DOHH2 (cell line): ENCODE data around the gene MGARP.
"Not testable (repeated sequence)": the region's sequence is repeated elsewhere in the genome, so short reads cannot be mapped to it uniquely, and the experiment has no call there.

Experiments
- H3F3A ChIP-seq: fragments of 200-600 bp; sonication (generic), shearing (Covaris generic); 2 replicates; pipeline ENCODE4 v1.6.0; 2016; ENCODE audit warnings: antibody characterized with exemption, mild to moderate bottlenecking; ENCODE audit not compliant: control insufficient read depth, insufficient read depth
- H3K27ac ChIP-seq: fragments of 200-600 bp; sonication (generic); 2 replicates; pipeline ENCODE4 v1.5.1; 2014; ENCODE audit warnings: low read depth, mild to moderate bottlenecking, low read length, moderate library complexity
- H3K27me3 ChIP-seq: fragments of 200-600 bp; sonication (generic); 2 replicates; pipeline ENCODE4 v1.6.1; 2014; ENCODE audit warnings: mild to moderate bottlenecking, low read length, mixed read lengths; ENCODE audit not compliant: control insufficient read depth
- H3K36me3 ChIP-seq: fragments of 200-600 bp; sonication (generic); 2 replicates; pipeline ENCODE4 v1.6.1; 2014; ENCODE audit warnings: mild to moderate bottlenecking, low read length, moderate library complexity, mixed read lengths; ENCODE audit not compliant: control insufficient read depth
- H3K4me1 ChIP-seq: fragments of 200-600 bp; sonication (generic); 2 replicates; pipeline ENCODE4 v1.6.1; 2014; ENCODE audit warnings: mild to moderate bottlenecking, low read length, mixed read lengths; ENCODE audit not compliant: control insufficient read depth
- H3K4me2 ChIP-seq: fragments of 200-600 bp; sonication (generic); 2 replicates; pipeline ENCODE4 v1.6.0; 2014; ENCODE audit warnings: mild to moderate bottlenecking, low read length, moderate library complexity
- H3K4me3 ChIP-seq: fragments of 200-600 bp; sonication (generic); 2 replicates; pipeline ENCODE4 v1.5.1; 2014; ENCODE audit warnings: mild to moderate bottlenecking, low read length, mixed read lengths
- H3K79me2 ChIP-seq: fragments of 200-600 bp; sonication (generic); 2 replicates; pipeline ENCODE4 v1.6.1; 2014; ENCODE audit warnings: mild to moderate bottlenecking, low read length, mixed read lengths; ENCODE audit not compliant: control insufficient read depth
- H3K9me2 ChIP-seq: fragments of 200-600 bp; sonication (generic); replicated peaks from 2 replicates; pipeline ENCODE4 v1.6.1; 2014; ENCODE audit warnings: mild to moderate bottlenecking, low read length, mixed read lengths; ENCODE audit not compliant: control insufficient read depth
- H3K9me3 ChIP-seq: fragments of 200-600 bp; sonication (generic); 2 replicates; pipeline ENCODE4 v1.6.1; 2014; ENCODE audit warnings: antibody characterized with exemption, low read length, mixed read lengths; ENCODE audit not compliant: control insufficient read depth, insufficient read depth
- H4K20me1 ChIP-seq: fragments of 200-600 bp; sonication (generic); 2 replicates; pipeline ENCODE4 v1.6.0; 2014; ENCODE audit warnings: low read depth, mild to moderate bottlenecking, antibody characterized with exemption, low read length, moderate library complexity; ENCODE audit not compliant: control insufficient read depth, insufficient read depth
- CTCF ChIP-seq: fragments of 200-600 bp; sonication (generic); IDR thresholded peaks from one replicate; pipeline ENCODE4 v1.5.1; 2014; ENCODE audit warnings: antibody characterized with exemption, mild to moderate bottlenecking, low read depth, low read length; ENCODE audit not compliant: poor library complexity, severe bottlenecking
- EZH2phosphoT487 ChIP-seq: fragments of 200-600 bp; sonication (generic); IDR thresholded peaks from 2 replicates; pipeline ENCODE4 v1.6.1; 2017; ENCODE audit warnings: borderline replicate concordance, mild to moderate bottlenecking, antibody characterized with exemption, low read length, moderate library complexity, mixed read lengths

MGARP gene

GRCh38 chr4:139279760-139280620, at the start of gene MGARP:
Gene MGARP (minus strand): TSS chr4:139280225. CDS start chr4:139280158, 67 bp downstream.
- Histone ChIP-seq H3F3A (no peaks in the 10 kb centered on the region; the same call in 1 of the 2 replicates), H3K27me3 (peaks cover 26% of the 10 kb centered on the region), H3K36me3 (no peaks in the 10 kb centered on the region), H3K27ac (no peak within 1 kb of the TSS), H3K4me2 (peak within 1 kb of the TSS; percentile 43; the same call in 1 of the 2 replicates), H3K4me1 (0 out of 2 replicates have a peak, but pooled peaks cover 3% of the 10 kb centered on the region), H4K20me1 (no peaks in the 10 kb centered on the region), H3K9me2 (no peaks in the 10 kb centered on the region), H3K79me2 (no peaks in the 10 kb centered on the region), H3K9me3 (peaks cover 5% of the 10 kb centered on the region; the same call in 1 of the 2 replicates), H3K4me3 (peak within 1 kb of the TSS; percentile 24; the same call in 1 of the 2 replicates)
- no peak for TF ChIP-seq CTCF
- TF ChIP-seq EZH2phosphoT487, result peak; percentile 7; the same call in 1 of the 2 replicates

DNA sequence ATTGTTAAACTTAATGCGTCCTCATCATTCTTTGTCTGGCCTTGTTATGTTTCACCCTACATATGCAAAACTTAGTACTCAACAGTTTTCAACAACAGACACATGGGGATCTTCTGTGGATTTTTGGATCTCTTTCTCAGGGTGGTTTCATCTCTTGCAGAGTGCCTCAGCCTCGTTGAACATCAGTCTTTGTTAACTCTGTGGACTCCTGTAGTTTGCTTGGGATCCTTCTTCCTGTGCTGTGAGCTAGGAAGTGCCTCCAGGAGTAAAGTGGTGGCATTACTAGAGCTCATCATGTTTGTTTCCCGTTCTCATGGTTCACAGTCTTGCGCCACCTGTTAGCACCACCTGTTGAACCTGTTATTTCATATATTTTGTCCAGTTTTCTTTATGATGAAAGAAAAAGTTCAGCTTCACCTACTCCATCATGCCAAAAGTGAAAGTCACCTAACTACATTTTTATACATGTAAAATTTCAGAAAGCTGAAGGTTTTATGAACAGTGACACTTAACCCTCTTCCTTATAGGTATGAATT, 49.7 kb upstream of the MGARP start:
- H3K27me3 ChIP-seq, result no peaks in the 10 kb centered on the region
- peaks cover 100% of the 10 kb centered on the region for H3K79me2 ChIP-seq
- H3K4me2 ChIP-seq, result peak overlapping the region; percentile 44
- 0 out of 2 replicates have a peak, but pooled peaks cover 3% of the 10 kb centered on the region for H3F3A ChIP-seq
- peaks cover 27% of the 10 kb centered on the region for H3K4me1 ChIP-seq
- peaks cover 50% of the 10 kb centered on the region for H3K36me3 ChIP-seq
- TF ChIP-seq CTCF, result no peak
- no peak for TF ChIP-seq EZH2phosphoT487
- peak overlapping the region; percentile 21 for H3K4me3 ChIP-seq
- H3K27ac ChIP-seq, result peak overlapping the region; percentile 31
- H3K9me3 ChIP-seq, result no peaks in the 10 kb centered on the region
- H4K20me1 ChIP-seq, result peaks cover 20% of the 10 kb centered on the region; the same call in 1 of the 2 replicates
- no peaks in the 10 kb centered on the region for H3K9me2 ChIP-seq

DNA sequence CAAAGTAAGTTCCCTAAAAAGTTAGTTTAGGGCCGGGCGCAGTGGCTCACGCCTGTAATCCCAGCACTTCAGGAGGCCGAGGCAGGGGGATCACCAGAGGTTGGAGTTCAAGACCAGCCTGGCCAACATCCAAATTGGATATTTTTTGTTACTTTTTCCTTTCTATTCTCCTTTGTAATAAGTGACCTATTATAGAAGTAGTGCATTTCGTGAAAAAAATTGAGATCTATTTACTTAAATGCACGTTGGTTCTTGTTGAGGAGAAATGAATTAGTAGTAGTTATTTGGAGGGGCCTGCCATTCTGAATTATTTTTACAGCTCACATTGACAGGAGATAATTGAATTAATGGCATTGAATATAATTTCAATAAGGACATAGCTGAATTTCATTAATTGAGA, 44.6 kb upstream of the MGARP start:
- H3K4me2 ChIP-seq, result no peak overlapping the region

GRCh38 chr4:139322541-139322940, 42.5 kb upstream of the MGARP start:
- not testable (repeated sequence) for H3K9me2 ChIP-seq, H3K27me3 ChIP-seq, H3K4me2 ChIP-seq, H3K27ac ChIP-seq, H3K9me3 ChIP-seq, H3F3A ChIP-seq, H3K4me3 ChIP-seq
- peaks cover 30% of the 10 kb centered on the region for H3K36me3 ChIP-seq
- peaks cover 100% of the 10 kb centered on the region for H3K79me2 ChIP-seq
- peaks cover 20% of the 10 kb centered on the region; the same call in 1 of the 2 replicates for H4K20me1 ChIP-seq
- H3K4me1 ChIP-seq, result peaks cover 16% of the 10 kb centered on the region

More for the DNA sequence above, 44.6 kb upstream of the MGARP start:
- peaks cover 20% of the 10 kb centered on the region; the same call in 1 of the 2 replicates for H4K20me1 ChIP-seq
- no peaks in the 10 kb centered on the region; the same call in 1 of the 2 replicates for H3F3A ChIP-seq
- TF ChIP-seq EZH2phosphoT487, result no peak
- TF ChIP-seq CTCF, result no peak
- H3K4me1 ChIP-seq, result peaks cover 27% of the 10 kb centered on the region
- peaks cover 100% of the 10 kb centered on the region for H3K79me2 ChIP-seq
- no peak overlapping the region for H3K4me3 ChIP-seq
- H3K9me3 ChIP-seq, result no peaks in the 10 kb centered on the region
- H3K27me3 ChIP-seq, result no peaks in the 10 kb centered on the region
- H3K27ac ChIP-seq, result no peak overlapping the region
- H3K9me2 ChIP-seq, result no peaks in the 10 kb centered on the region
- peaks cover 31% of the 10 kb centered on the region for H3K36me3 ChIP-seq

- H3K4me1 ChIP-seq, result peaks cover 18% of the 10 kb centered on the region
- not testable (repeated sequence) for H3K9me2 ChIP-seq, H3K27ac ChIP-seq, H3K4me2 ChIP-seq, H3K4me3 ChIP-seq, H3K27me3 ChIP-seq, H3F3A ChIP-seq, H3K9me3 ChIP-seq
- peaks cover 30% of the 10 kb centered on the region for H3K36me3 ChIP-seq
- peaks cover 100% of the 10 kb centered on the region for H3K79me2 ChIP-seq
- peaks cover 20% of the 10 kb centered on the region; the same call in 1 of the 2 replicates for H4K20me1 ChIP-seq
These were observed 42.0 kb upstream of the MGARP start for GRCh38 chr4:139322070-139322469.
